Measurements from ENCODE around the gene CFHR1.

DNA sequence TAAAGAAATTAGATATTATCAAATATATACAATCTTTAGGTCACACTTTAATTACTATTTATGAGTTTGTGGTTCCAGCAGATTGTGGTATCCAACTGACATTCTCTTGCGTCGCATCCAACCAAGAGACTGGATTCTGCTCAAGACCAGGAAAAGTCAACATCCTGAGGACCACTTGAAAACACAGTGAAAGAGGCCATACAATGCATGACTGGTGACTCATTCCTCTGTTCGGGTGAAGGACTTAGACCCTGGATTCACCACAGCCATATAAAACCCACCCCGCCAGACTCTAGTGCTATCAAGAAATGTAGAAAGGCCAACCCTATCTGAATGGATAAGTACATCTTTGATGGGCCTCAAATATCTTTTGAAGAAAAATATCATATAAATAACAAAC is 53.9 kb downstream of the CFHR1 start:
- TF ChIP-seq, protein P1, sequence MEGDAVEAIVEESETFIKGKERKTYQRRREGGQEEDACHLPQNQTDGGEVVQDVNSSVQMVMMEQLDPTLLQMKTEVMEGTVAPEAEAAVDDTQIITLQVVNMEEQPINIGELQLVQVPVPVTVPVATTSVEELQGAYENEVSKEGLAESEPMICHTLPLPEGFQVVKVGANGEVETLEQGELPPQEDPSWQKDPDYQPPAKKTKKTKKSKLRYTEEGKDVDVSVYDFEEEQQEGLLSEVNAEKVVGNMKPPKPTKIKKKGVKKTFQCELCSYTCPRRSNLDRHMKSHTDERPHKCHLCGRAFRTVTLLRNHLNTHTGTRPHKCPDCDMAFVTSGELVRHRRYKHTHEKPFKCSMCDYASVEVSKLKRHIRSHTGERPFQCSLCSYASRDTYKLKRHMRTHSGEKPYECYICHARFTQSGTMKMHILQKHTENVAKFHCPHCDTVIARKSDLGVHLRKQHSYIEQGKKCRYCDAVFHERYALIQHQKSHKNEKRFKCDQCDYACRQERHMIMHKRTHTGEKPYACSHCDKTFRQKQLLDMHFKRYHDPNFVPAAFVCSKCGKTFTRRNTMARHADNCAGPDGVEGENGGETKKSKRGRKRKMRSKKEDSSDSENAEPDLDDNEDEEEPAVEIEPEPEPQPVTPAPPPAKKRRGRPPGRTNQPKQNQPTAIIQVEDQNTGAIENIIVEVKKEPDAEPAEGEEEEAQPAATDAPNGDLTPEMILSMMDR (IDR thresholded peaks at IDR 0.05) = no peak
- no peak for TF ChIP-seq POLR2A (IDR thresholded peaks at IDR 0.05)

Measured in ovary (tissue), 3 donors.